CD1c-positive myeloid dendritic cell (primary cell): ENCODE results near the gene TNIP2.

Source experiments
- DNase-seq: peaks from one replicate; pipeline ENCODE4 v3.0.0-alpha.2; 2016; ENCODE audit errors: extremely low spot score

TNIP2 gene

GRCh38 chr4:2715426-2715825 is 40.7 kb downstream of the TNIP2 start:
- DNase-seq: no peak

DNA sequence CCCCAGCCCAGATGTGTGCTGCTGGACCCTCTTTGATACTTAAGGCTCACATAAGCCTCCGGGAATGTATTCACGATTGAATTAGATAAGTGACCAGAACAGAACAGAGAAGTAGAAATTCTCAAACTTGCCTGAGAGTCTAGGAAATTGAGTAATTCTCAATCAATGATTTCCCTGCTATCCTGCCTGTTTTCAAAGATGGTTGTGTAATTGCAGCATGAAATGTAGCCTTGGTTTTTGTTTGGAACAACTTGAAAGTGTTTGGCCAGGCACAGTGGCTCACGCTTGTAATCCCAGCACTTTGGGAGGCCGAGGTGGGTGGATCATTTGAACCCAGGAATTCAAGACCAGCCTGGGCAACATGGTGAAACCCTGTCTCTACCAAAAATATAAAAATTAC is 41.2 kb downstream of the TNIP2 start:
- no peak for DNase-seq

DNA sequence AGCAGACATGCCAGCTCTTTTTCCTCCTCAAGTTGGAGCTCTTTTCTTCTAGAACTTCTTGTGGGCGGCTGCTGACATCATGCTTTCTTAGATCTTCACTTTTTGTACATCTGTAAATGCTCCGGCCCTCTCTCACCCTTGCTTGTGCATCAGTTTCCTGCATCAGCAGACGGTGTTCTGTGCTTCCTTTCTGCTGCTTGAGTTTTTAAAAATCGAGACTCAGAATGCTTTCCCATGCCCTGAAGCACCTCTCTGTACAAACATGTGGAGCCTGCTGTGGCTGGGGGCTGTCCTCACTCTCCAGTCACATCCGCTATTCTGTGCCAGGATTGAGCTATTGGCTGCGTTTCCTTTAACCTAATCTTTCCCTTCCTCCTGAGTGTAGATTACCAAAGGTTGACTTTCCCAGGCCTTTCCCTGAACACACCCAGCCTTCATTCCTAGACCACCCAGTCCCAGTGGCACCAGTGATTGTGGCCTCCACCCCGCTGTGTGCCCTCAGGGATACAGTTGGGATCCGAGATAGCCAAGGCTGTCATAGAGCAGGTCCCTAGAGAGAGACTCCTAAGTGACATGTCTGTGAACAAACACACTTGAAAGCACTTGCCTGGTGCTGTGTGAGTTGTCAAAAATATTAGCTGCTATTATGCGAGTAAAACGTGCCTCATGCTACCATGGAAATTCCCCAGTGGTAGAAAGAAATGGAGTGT is 41.9 kb downstream of the TNIP2 start:
- no peak for DNase-seq

DNA sequence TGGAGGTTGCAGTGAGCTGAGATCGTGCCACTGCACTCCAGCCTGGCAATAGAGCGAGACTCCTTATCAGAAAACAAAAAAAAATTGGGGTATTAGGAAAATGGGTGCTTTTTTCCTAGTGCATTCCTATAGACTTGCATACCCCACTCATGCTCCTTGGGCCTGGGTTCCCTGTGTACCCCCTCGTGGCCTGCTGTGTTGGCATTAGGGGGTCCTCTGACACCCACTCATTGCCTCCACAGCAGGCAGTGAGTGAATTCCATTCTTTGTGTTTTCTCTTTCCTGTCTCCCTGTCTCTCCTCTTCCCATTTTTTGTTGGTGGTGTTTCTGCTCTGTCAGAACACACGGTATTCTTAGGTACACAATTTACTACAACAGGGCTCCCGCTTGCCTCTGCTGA is 42.8 kb downstream of the TNIP2 start:
- DNase-seq: no peak

GRCh38 chr4:2712261-2712842 is 43.8 kb downstream of the TNIP2 start:
- no peak for DNase-seq

DNA sequence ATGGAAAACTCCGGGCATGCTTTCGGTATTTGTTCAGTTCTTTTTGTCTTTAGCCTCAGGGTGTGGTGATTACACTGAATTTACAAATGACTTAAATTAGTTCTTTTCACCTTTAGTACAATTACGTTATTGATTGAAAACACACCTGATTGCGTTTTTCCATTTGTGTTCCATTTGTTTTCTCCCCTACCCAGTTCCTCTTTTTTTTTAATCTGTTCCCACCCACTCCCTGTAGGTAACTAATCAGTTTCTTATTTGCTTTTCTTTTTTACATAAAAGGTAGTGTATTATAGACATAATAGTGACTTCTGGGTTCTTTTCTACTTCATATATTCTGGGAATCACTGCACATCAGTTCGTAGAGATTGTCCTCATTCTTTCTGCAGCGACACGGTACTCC is 53.4 kb downstream of the TNIP2 start:
- DNase-seq: no peak

DNA sequence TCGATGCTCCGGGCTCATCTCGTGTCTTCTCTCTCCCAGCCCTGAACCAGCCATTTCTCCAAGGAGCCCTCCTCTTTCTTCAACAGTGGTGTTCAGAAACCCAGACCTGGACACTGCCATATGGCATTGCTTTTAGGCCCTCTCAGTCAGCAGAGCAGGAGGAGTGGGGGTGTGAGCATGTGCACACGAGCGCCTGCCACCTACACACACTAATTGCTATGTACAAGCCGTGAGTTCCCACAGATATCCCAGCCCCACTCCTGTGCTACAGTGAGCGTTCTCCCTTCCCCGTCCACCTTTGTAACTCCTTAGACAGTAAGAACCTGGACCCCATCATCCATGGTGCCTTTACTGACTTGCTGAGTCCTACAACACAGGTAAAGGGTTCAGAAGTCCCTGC is 53.8 kb downstream of the TNIP2 start:
- no peak for DNase-seq

- no peak for DNase-seq
Measured at GRCh38 chr4:2700031-2700430, 56.1 kb downstream of the TNIP2 start.

GRCh38 chr4:2699534-2699933 is 56.6 kb downstream of the TNIP2 start:
- DNase-seq: no peak

DNA sequence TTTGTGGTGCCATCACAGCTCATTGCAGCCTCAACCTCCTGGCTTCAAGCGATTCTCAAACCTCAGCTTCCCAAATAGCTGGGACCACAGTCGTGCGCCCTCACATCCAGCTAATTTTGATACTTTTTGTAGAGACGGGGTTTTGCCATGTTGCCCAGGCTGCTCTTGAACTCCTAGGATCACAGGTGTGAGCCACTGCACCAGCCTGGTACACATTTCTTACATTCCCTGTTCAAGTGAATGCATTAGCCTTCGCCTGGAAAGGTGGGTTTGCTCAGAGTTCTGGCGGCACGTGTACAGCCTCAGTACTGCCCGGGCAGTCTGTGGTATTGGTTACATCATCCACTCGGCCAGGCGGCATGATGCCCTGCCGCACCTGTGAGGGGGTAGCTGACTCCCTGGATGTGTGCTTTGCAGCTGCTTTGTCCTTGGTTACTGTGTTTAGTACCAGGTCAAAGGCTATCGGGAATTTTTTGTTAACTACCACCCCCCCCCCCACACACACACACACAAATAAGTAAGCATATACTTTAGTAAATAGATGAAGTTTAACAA is 57.1 kb downstream of the TNIP2 start:
- DNase-seq: no peak

DNA sequence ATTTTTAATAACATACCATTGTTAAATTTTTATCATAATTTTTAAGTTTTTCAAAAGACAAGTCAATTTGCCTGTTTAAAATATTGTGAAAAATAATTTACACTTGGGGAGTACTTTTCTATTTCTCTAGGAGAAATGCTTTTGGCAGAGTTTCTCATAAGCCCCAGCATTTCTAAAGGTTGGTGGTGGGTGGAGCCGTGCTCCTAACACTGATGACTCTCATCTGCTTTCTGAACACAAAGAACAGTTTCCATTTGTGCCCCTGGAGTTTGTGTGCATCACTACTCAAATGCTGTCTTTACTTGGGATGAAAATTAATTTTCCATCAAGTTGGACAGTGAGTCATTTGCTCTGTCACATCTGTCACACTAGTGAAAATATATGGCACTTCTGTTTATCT is 57.6 kb downstream of the TNIP2 start:
- no peak for DNase-seq

DNA sequence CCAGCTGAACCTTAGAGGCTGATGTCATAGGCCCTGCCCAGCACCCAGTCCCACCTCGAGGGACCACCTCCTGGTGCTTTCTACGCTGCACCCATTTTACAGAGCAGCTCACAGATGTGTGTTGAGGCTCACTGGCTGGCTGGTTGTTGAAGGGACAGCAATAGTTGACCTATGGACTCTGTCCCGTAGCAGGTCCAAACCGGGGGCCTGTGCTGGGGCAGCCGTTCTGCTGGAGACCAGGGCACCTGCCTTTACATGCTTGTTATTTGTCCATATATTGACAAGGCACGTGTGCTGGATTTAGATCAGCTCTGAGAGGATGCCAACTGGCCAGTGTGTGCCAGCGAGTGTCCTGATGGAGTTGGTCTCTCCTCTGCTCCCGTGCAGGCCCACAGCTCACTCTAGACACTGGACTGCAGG is 58.1 kb downstream of the TNIP2 start:
- DNase-seq: no peak

DNA sequence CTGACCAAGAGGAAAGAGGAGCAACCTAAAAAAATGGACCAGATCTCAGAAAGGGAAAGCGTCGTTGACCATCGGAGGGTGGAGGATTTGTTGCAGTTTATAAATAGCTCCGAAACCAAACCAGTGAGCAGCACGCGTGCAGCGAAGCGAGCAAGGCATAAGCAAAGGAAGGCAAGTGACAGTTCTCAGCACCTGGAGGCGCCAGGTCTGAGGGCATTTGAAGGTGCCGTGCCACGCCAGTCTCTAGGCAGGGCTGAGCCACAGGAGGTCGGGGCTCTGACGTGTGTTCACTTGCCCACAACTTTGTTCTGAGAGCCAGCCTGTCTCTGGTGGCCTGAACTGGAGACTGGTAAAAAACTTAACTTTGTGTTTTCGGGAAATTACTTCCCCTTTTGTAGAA is 59.7 kb downstream of the TNIP2 start:
- no peak for DNase-seq

DNA sequence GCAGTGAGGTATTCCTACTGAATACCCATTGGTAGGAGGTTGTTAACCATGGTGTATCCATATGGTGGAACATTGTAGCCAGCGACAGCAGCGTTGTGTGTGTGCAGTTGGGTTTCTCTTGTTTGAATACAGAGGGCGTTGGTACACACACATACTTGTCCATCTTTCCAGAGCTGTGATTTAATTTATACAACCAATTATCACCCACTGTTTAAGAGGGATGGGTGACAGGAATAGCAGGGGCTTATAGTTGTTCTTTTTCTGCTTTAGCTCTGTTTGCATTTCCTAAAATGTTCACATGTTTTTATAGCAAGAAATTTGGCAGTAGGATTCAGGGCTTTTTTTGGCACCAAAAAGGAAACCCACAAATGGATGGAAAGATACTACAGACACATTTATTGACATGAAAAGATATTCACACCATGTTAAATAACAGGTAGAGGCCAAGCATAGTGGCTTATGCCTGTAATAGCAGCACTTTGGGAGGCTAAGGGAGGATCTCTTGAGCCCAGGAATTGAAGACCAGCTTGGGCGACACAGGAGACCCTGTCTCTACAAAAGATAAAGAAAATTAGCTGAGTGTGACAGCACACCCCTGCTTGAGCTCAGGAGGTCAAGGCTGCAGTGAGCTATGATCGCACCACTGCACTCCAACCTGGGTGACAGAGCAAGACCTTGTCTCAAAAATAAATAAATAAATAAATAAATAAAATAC is 60.6 kb downstream of the TNIP2 start:
- DNase-seq: no peak

DNA sequence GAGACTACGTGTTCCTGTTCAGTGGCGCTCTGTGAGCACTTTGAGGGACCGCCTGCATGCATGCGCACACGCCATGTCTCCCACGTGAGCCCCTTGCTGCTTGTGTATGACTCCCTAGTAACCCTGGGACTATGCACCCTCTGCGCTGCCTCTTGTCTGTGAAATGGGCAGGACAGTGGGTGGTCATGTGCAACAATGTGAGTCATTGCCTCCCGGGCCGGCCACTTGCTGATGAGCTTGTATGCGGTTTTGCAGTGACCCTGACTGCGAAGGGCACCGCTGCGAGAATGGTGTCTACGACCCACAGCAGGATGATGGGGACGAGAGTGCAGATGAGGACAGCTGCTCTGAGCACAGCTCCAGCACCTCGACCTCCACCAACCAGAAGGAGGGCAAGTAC is 61.4 kb downstream of the TNIP2 start:
- DNase-seq: no peak

DNA sequence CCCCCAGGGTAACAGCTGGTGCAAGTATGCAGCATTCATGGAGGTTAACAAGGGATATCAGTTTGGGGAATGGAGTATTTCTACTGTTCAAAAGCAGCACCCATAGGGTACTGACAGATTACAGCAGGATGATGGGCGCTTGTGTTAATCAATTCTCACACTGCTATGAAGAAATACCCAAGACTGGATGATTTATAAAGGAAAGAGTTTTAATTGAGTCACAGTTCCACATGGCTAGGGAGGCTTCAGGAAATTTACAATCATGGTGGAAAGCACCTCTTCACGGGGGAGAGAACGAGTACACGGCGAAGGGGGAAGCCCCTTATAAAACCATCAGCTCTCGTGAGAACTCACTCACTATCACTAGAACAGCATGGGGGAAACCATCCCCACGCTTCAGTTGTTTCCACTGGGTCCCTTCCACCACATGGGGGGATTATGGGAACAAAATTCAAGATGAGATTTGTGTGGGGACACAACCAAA is 64.1 kb downstream of the TNIP2 start:
- no peak for DNase-seq
